GM19438 (cell line): ENCODE data around the gene ZNF691.
"Not testable (repeated sequence)": the region's sequence is repeated elsewhere in the genome, so short reads cannot be mapped to it uniquely, and the experiment has no call there.

Experiments used
- ATAC-seq: cut with Tn5 transposase; IDR thresholded peaks from one replicate; pipeline ENCODE4 v1.9.1; 2021; ENCODE audit warnings: low read depth; ENCODE audit not compliant: unreplicated experiment

ZNF691 gene, protein sequence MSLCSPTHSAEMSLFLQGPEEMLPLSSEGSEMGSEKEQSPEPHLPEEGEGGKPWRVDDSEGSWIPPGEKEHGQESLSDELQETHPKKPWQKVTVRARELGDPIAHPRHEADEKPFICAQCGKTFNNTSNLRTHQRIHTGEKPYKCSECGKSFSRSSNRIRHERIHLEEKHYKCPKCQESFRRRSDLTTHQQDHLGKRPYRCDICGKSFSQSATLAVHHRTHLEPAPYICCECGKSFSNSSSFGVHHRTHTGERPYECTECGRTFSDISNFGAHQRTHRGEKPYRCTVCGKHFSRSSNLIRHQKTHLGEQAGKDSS

DNA sequence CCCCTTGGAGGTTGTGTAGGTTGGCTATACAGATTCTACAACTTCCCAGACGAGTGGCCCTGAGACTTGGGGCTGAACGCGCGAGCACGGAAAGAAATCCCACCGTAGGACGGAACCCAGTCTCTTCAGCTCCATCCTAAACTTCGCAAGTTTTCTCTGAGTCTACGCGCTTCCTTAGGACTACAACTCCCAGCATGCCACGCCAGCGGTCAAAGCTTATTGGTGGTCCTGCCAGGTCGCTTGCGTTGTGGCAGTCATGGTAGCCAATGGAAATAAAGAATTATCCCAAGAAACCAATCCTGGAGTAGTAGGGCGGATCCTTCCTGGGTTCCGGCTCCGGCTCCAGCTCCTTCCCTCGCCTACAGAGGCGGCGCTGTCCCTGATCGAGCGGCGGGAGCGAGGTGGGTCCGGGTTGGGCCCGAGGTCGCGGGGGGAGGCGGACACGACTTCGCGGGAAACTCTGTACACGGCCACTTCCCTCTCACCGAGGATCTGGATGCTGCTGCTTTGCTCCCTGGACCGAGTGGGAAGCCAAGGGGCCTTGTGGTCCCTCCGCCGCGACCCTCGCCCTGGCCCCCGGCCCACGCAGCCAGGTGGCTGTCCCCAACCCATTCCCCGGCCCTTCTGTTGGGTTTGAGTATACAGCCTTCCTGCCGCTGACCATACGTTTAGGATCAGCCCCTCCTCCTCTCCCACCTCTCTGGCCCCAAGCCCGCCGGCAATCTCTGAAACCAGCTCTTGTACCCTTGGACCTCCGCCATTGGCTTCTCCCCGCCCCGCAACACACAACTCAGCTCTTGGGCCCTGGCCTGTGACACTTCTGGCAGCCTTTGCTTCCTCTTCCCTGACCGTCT lies at the start of gene ZNF691:
Gene ZNF691 (plus strand): TSS at position 357 of the 854 bp plus-strand sequence. CDS start 3,046 bp downstream, outside the sequence.
- ATAC-seq = peak; percentile 89

DNA sequence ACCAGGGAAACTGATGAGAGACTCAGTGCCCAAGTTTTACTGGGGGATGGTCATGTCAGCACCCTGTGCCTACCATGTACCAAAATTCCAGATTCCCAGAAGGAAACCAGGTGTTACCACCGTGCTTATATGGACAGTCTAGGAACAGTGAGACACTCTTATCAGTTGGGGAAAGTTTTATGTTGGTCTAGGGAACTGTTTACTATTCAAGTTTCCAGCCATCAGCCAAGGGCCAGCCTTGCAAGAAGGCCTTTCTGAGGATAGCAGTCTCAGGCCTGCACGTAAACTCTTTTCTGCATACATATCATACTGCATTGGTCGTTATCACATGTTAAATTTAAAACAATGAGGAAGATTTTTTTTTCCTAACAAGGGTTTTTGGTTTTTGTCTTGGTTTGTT lies 49.0 kb upstream of the ZNF691 start:
- ATAC-seq = no peak

DNA sequence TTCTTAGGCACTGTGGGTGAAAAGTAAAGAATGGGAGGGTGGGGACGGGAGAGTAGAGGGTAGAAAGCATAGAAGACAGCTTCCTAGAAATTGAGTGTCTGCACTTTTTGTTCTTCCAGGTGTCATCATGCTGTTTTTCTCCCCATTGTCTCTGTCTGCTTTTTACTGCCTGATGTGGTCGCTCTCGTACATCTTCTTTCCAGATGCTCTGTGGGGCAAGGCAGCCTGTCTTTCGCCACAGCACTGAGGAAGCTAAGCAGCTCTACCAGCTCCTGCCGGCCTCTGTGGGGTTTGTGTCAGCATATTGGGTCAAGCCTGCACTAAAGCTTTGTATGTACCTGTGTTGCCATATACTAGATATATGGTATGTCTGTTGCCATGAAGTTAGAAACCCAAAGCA lies 48.4 kb upstream of the ZNF691 start:
- ATAC-seq = no peak

DNA sequence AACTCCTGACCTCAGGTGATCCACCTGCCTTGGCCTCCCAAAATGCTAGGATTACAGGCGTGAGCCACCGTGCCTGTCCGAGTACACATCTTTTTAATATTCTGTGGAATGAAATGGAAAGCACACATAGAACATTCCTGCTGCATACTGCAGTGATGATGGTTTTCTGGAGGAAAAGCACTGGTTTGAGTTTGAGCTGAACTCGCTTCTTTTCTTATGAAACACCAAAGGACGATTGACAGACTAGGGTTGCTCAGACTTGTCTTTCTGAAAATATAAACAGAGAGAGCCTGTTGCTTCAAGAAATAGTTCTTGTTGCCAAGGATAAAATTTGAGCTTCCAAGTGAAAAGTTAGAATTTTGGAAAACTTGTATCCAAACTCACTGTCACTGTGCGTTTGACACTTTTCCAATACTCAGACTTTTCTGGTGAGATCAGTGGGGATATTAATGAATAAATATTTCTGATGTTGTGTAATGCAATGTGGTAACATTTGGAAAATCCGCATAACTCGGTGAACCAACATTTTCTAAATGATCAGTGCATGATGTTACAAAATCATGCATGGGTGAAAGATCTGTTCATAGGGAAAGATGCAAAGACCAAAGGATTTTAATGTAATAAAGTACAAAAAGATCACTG lies 44.5 kb upstream of the ZNF691 start:
- ATAC-seq = no peak

DNA sequence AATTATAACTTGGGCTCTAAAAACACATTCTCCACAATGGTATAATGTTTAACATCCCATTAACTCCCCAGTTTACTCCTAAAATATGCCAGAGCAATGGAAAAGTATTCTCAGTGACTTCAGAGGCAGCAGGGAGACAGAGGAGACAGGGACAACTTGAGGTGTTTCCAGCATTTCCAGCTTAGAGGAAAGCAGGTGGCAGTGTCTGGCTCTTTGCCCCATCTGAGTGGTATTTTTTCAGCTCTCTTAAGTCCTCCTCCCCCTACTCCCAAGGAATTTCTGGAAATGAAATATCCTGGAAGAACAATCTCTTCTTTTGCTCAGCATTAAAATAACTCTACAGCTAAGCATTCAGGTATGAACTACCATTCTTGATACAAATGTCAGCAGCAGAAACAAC lies 40.2 kb upstream of the ZNF691 start:
- no peak for ATAC-seq

DNA sequence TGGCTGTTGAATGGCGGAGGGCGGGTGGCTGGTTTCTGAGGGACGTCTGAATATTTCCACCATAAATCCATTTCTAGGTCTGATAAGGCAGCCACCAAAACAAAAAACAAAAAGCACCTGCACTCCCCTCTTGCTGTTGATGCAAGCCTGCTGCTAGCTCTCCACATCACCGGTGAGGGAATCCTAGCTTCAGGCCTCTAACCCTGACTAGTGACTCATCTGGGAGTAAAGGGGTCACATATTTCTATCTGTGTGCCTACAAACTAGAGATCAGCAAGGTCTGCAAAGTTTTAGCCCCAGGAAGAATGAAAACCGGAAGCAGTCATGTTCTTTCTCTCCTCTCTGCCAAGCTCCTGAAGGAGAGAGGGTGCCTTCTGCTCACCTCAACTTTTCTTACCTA lies 39.8 kb upstream of the ZNF691 start:
- ATAC-seq = no peak

DNA sequence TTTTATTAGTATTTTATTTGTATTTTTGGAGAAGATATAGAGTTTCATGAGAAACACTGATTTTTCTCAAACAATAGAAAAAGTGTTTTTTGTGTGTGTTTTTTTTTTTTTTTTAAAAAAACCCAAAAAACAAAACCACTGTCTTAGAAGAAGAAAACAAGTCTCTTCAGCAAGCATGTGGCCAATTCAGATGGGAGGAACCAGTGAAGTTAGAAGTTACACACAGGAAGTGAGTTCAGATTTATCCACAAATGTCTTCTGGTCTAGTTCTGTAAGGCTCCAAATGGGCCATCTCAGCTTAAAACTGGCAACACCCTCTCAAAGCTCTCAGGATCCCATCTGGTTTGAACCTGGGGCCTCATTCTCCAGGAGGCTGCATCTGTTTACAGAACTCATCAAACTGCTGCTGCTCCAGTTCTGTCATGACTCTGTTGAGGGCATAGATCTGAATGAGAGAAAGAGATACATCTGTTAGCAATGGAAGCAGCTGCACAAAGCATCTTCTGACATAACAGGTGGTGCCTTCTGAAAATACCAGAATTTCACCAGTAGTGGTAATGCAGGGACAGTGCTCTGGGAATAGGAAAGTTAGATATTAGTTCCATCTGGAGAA lies 39.3 kb upstream of the ZNF691 start:
- ATAC-seq = no peak

DNA sequence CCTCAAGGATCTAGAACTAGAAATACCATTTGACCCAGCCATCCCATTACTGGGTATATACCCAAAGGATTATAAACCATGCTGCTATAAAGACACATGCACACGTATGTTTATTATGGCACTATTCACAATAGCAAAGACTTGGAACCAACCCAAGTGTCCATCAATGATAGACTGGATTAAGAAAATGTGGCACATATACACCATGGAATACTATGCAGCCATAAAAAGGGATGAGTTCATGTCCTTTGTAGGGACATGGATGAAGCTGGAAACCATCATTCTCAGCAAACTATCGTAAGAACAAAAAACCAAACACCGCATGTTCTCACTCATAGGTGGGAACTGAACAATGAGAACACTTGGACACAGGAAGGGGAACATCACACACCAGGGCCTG lies 31.6 kb upstream of the ZNF691 start:
- ATAC-seq = not testable (repeated sequence)

DNA sequence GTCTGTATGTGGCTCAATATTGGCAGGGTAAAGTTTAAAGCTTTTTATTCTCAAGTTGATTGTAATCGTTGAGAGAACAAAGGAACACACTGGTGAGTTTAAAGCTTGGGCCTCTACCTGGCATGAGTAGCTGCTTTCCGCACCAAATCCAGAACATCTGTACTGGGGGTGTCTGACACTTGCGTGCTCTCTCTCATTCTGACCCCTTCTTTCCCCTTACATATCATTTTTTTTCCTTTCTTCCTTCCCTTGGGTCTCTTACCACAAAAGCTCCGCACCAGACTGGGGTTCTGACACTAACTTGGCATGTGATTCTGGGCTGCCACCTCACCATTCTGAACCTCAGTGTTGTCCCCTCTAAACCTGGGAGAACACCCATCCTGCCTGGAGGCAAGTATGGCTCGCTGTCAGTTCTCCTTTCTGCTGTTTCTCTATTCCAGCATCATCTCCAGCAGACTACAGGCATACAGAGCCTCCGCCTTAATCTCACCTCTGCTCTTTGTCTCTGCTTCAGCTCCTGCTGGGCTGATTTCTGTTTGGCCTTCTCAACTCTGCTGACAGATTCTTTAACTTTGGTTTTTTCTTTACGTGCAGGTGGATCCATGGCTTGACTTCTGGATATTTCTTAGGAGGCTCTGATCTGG lies 30.4 kb upstream of the ZNF691 start:
- ATAC-seq = no peak

DNA sequence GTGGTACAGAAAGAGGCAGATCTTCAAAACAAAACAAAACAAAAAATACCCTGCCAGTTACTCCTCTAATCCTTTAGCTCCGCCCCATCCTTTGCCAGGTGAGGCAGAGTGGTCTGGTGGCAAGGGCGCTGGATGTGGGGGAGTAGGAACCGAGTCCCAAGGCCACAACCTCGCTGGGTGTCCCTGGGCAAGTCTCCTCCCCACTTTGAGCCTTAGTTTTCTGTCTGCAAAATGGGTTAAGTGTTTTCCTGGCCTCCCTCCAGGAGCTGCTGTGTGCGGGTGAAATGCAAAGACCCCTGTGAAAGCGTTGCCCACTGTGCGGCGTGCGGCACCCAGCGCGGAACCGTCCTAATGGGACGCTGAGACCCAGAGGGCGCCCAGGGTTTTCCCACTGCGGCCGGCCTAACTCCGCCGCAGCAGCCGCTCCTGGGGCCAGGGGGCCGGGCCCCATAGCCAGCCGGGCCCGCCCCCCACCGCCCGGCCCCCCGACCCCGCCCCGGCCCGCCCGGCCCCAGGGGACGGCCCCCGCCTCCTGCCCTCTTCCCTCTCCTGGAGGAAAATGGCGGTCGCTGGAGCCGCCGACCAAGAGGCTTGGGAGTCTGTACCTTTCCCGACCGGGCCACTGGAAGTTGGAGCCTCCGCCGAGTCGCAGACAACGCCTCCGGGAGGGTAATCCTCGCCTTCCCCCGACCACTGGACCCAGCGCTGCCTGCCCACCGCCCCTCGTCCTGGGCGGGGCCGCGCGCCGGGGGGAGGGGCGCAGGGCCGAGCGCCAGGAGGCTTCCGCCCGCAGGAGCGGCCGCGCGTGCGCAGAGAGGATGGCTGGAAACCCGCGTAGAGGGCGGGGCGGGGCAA lies 29.6 kb upstream of the ZNF691 start, which contains the start of the genes ERMAP and SVBP:
Gene ERMAP (plus strand): TSS at position 538 of the 855 bp plus-strand sequence. CDS start 13,327 bp downstream, outside the sequence.
Gene SVBP (minus strand): TSS at position 813 of the 855 bp plus-strand sequence. CDS start 853 bp downstream, outside the sequence.
- ATAC-seq = peak; percentile 71

DNA sequence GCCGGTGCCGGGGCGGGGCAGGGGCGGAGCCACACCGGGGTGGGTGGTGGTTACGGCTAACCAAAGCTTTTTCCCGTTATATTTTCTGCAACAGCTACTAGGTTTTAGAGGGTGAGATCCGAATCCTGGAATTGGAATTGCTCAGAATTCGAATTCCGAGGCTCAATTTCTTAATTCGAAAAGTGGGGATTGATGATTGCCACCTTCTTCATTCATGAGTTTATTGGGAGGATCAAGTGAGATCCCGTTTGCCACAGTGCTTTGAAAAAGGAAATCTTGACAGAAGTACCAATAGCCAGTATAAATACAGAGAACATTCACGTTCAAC lies 29.0 kb upstream of the ZNF691 start:
- ATAC-seq = no peak

DNA sequence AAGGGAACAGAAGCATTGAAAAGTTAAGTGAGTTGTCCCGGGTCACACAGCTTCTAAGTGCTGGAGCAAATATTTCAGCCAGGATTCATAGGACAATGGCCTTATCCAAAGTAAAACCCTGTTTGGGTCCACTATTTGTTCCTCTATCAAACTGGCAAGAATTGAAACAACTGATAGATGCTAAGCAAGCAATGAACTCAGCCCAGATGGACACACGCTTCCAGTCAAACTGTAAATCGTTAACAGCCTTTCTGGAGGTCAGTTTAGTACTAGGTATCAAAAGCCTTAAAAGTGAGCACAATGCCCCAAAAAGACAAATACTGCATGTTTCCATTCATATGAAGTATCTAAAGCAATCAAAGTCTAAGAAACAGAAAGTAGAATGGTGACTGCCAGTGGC lies 28.4 kb upstream of the ZNF691 start:
- no peak for ATAC-seq

DNA sequence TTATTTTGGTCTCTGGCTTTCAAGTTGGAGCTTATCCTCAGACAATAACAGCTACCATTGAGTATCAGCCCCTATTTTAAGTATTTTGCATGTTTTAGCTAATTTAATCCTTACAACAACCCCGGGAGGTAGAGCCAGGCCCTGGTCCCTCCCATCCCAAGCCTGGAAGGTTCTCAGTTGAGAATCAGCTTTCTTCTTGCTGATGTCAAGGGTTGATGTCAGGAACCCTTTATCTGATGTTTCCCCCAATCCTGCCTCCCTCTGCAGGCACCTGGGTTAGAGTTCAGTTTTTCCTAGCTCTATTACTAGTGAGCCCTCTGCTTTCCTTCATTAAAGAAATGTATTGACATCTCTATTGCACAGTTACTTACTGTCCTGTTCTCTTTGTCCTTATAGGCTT lies 25.6 kb upstream of the ZNF691 start:
- no peak for ATAC-seq

DNA sequence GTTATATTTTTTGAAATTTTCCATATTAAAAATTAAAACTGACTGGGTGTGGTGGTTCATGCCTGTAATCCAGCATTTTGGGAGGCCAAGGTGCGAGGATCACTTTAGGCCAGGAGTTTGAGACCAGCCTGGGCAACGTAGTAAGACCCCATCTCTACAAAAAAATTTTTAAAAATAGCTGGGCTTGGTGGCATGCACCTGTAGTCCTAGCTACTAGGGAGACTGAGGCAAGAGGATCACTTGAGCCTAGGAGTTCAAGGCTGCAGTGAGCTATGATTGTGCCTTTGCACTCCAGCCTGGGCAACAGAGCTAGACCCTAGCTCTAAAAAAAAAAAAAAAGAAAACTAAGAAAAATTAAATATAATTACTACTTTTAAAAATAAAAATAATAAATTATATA lies 24.7 kb upstream of the ZNF691 start:
- ATAC-seq = no peak

DNA sequence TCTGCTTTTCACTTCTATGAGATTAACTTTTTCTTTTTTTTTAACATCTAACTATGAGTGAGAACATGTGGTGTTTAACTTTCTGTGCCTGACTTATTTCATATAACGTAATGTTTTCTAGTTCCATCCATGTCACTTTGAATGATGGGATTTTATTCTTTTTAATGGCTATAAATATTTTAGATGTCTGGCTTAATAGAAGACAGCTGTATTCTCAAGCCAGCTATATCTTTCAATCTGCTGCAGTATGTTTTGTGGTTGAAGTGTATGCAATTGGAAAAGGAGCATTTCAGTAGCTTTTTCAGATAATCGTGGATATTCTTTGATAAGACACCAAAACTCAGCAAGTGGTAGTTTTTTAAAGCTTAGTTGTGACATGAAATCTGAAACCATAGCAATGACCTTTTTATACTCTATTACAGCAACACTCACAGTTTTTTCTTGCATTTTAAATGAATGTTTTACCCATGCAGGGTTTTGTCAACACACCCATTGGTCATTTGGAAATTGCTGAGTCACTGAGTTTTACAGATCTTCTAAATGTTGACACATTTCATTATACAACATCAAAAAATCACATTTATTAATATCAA lies 23.5 kb upstream of the ZNF691 start:
- ATAC-seq = no peak

DNA sequence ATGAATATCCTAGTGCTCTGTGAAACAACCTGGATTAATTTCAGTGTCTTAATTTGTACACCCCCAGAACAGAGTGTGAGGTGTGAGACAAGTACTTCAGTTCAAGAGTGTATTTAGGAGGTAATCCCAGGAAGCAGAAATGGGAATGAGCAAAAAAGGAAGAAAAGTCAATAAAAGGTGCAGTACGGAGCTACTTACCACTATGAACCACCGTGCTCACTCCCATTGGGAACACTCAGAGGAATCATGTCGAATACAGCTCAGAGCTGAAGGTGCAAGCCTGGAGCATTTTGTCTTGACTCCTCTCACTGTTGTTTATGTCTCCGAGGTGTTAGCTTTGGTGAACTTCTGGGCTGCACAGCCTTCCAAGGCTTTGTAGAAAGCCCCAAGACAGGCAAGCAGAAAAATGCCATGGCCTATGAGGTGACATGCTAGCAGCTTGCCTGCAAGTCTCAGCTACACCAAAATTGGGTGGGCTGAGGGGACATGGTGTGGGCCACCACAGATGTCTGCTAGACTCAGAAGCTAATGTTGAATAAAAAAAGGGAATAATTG lies 21.9 kb upstream of the ZNF691 start:
- ATAC-seq = no peak

DNA sequence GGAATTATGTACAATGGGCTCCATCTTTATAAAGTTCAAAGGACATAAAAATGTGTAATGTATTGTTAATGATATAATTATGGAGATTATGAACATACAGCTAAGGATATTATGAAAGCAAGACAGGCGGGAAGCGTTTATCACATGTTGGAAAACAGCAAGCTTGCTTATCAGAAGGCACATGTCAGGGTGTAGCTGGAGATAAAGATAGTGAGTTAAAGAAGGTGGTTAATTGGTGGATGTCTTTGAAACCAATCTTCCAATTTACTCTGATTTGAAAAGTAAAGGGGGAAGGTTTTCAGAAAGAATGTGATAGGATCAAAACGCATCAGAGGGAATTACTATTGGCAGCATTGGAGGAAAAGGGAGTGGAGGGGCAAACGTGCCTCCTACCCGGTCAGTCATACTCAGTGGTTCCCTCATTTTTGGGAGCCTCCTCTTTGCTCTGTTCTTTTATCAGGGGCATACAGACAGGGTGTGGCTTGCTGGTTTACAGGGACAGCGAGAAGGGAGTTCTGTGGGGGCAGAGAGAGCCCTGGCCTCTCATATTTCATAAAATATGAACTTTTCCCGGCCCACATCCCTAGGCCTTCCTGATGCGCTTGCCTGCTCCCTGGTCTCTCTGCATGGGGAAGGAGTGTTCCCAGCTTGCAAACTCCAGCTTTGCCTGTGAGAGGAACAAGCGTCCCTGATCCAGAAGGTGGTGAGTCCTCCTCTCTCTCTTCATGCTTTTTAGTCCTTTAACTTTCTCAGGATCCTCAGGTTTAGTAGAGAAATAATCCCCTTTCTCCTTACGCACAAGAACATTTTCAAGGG lies 21.2 kb upstream of the ZNF691 start:
- no peak for ATAC-seq

DNA sequence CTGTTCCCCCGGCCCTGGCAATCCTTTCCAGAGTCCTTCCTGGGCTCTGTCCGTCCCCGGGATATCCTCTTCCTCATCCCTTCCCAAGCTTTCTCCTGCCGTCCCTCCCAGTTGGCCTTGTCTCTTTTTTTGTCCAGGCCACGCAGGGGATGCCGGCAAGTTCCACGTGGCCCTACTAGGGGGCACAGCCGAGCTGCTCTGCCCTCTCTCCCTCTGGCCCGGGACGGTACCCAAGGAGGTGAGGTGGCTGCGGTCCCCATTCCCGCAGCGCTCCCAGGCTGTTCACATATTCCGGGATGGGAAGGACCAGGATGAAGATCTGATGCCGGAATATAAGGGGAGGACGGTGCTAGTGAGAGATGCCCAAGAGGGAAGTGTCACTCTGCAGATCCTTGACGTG lies 15.8 kb upstream of the ZNF691 start:
- no peak for ATAC-seq
